Keratinocyte (primary cell): Measurements from ENCODE around the gene ARPC3. TPM values are rescaled to one million over a fixed set of nuclear protein-coding genes. Genes with fewer than 3 reads are reported as not detected.

ENCODE experiments used
- DNase-seq: peaks from one replicate; pipeline ENCODE4 v3.0.0-alpha.2; 2011; ENCODE audit warnings: low read depth, missing footprints, low spot score
- FAIRE-seq: peaks from 2 replicates; lab custom pipeline; 2011; peaks lifted over from hg19 to GRCh38; lab: Jason Lieb, UNC
- H2AFZ ChIP-seq: 2 replicates; pipeline ENCODE4 v1.6.0; 2012; ENCODE audit warnings: low read length, control low read depth, inconsistent platforms; ENCODE audit not compliant: control insufficient read depth
- H3K27ac ChIP-seq: 2 replicates; pipeline ENCODE4 v1.5.1; 2011; ENCODE audit warnings: low read length; ENCODE audit not compliant: control insufficient read depth, insufficient read depth
- H3K27me3 ChIP-seq: 3 replicates; pipeline ENCODE4 v1.6.0; 2011; ENCODE audit warnings: low read length; ENCODE audit not compliant: control insufficient read depth, insufficient read depth; ENCODE audit errors: extremely low read depth
- H3K36me3 ChIP-seq, 2 experiments: 2 replicates in 1 of 2; 3 replicates in 1 of 2; pipeline ENCODE4 v1.5.1; 2011; ENCODE audit warnings: low read length in 2 of 2, mild to moderate bottlenecking in 1 of 2; ENCODE audit not compliant: control insufficient read depth in 2 of 2, insufficient read depth in 2 of 2; ENCODE audit errors: extremely low read depth in 1 of 2
- H3K4me1 ChIP-seq: 3 replicates; pipeline ENCODE4 v1.5.1; 2011; ENCODE audit warnings: low read length; ENCODE audit not compliant: control insufficient read depth, insufficient read depth; ENCODE audit errors: extremely low read depth
- H3K4me2 ChIP-seq: 3 replicates; pipeline ENCODE4 v1.6.0; 2011; ENCODE audit warnings: low read depth, low read length; ENCODE audit not compliant: control insufficient read depth, insufficient read depth; ENCODE audit errors: extremely low read depth
- H3K4me3 ChIP-seq, 3 experiments: fragments of 200-600 bp in 1 of 3; sonication (generic) in 1 of 3; 2 replicates in 2 of 3; 3 replicates in 1 of 3; pipeline ENCODE4 v1.5.1; 2011 to 2016; ENCODE audit warnings: low read length in 3 of 3, mild to moderate bottlenecking in 3 of 3, control low read depth in 2 of 3, inconsistent platforms in 1 of 3, low read depth in 1 of 3, mixed read lengths in 1 of 3, mixed run types in 1 of 3, moderate library complexity in 1 of 3; ENCODE audit not compliant: control insufficient read depth in 2 of 3, insufficient read depth in 2 of 3; ENCODE audit errors: extremely low read depth in 1 of 3
- H3K79me2 ChIP-seq: 2 replicates; pipeline ENCODE4 v1.6.0; 2012; ENCODE audit warnings: low read length; ENCODE audit not compliant: control insufficient read depth, insufficient read depth
- H3K9ac ChIP-seq: 3 replicates; pipeline ENCODE4 v1.6.0; 2011; ENCODE audit warnings: low read length; ENCODE audit not compliant: control insufficient read depth, insufficient read depth; ENCODE audit errors: extremely low read depth
- H3K9me1 ChIP-seq: 3 replicates; pipeline ENCODE4 v1.6.0; 2011; ENCODE audit warnings: low read length; ENCODE audit not compliant: control insufficient read depth, insufficient read depth; ENCODE audit errors: extremely low read depth
- H3K9me3 ChIP-seq: 2 replicates; pipeline ENCODE4 v1.5.1; 2012; ENCODE audit warnings: low read depth, low read length; ENCODE audit not compliant: control insufficient read depth
- H4K20me1 ChIP-seq: 3 replicates; pipeline ENCODE4 v1.6.0; 2011; ENCODE audit warnings: low read length; ENCODE audit not compliant: control insufficient read depth, insufficient read depth; ENCODE audit errors: extremely low read depth
- EZH2 ChIP-seq: IDR thresholded peaks from one replicate; pipeline ENCODE4 v1.6.1; 2012; ENCODE audit warnings: inconsistent platforms, mild to moderate bottlenecking, low read length, moderate library complexity
- dilution Hi-C: fragments of 300-500 bp; cut with MboI; formaldehyde crosslinking; loops from one replicate; pipeline ENCODE4 v1.7.0; 2020; ENCODE audit warnings: low sequenced_read_pairs; ENCODE audit not compliant: extremely low pct_ligation_motif_present
- polyA minus RNA-seq, 3 experiments: library from RNA; depleted of rRNA, polyadenylated mRNA; stranded (reverse); fragments of >200 nt; gene quantifications; 1 replicate in 1 of 3; 2 replicates in 1 of 3; 3 replicates in 1 of 3; pipeline ENCODE4 v1.2.3, GENCODE V29; 2011
- polyA plus RNA-seq, 5 experiments: library from polyadenylated mRNA; depleted of rRNA in 3 of 5; stranded (reverse) in 3 of 5; stranded (forward) in 1 of 5; unstranded in 1 of 5; fragments of >200 nt; gene quantifications; 1 replicate in 1 of 5; 2 replicates in 3 of 5; 3 replicates in 1 of 5; pipeline versions ENCODE4 v1.2.1 to v1.2.3, GENCODE V29; 2011 to 2012; ENCODE audit warnings: missing spikeins in 2 of 5, low read depth in 1 of 5, low replicate concordance in 1 of 5
- TF ChIP-seq, protein P1 (sequence below), 3 experiments: IDR thresholded peaks in 1 of 3; conservative IDR thresholded peaks in 1 of 3; optimal IDR thresholded peaks in 1 of 3; 2 replicates in 2 of 3; 3 replicates in 1 of 3; pipeline versions ENCODE3 to v1.5.1; 2011; ENCODE audit warnings: low read length in 3 of 3, mild to moderate bottlenecking in 3 of 3, moderate library complexity in 2 of 3, control low read depth in 1 of 3, inconsistent platforms in 1 of 3; ENCODE audit not compliant: insufficient read depth in 2 of 3; ENCODE audit errors: extremely low read depth in 1 of 3

ARPC3 gene
- 90.0 to 139 TPM (median 106 TPM) in 3 replicates for polyA plus RNA-seq
- polyA plus RNA-seq (2011; ENCODE audit: low read depth) = 139 TPM
- polyA plus RNA-seq (2011; cell fraction: cytosol; rRNA removed) = 176 and 184 TPM in 2 replicates
- polyA plus RNA-seq (2011; cell fraction: nucleus; rRNA removed) = 79.5 and 87.5 TPM in 2 replicates
- 296 and 415 TPM in 2 replicates for polyA plus RNA-seq (2012; ENCODE audit: low replicate concordance)
- 23.5 to 45.1 TPM (median 26.6 TPM) in 3 replicates for polyA minus RNA-seq
- polyA minus RNA-seq (2011; cell fraction: cytosol; rRNA and poly(A)+ RNA removed) = 110 TPM
- polyA minus RNA-seq (2011; cell fraction: nucleus; rRNA and poly(A)+ RNA removed) = 14.6 and 35.7 TPM in 2 replicates

DNA sequence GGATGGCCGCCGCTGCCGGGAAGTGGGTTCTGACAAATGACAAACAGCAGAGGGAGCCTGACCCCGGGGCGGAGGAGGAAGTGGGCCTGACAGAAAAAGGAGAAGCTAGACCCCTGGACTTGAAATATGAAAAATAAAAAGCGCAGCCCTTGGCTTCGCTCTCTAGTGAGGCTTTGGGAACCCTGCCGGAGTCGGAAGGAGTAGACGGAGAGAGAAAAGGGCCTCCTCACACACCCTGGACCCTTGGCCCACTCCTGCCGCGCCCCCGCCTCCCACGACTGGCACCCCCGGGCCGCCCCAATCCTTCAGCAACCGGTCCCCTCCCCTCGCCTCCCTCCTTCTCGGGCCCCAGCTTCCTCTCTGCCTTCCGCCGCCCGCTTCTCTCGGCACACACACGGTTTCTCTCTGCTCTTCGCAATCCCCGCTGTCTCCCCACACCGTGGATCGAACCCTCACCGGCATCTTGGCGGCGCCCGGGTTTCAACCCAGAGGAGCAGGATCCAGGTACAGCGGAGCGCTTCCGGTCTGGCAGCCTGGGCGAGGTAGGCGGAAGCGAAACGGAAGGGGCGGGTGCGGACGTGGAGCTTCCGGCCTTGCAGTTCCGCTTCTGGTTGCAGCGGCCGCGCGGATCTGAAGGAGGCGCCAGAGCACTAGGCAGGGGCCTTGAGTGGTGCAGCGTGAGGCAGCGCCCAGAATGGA lies at the start of gene ARPC3:
TSS of gene ARPC3 (minus strand) at position 539 of the 699 bp plus-strand sequence. CDS start at position 462, 77 bp downstream.
- Histone ChIP-seq H3K9me3 (no peaks in the 10 kb centered on the region), H3K27me3 (no peaks in the 10 kb centered on the region), H3K9ac (peak within 1 kb of the TSS; percentile 92), H3K4me3 (peak within 1 kb of the TSS; percentile 89 to 99 (median 97)), H3K4me2 (peak within 1 kb of the TSS; percentile 86), H3K79me2 (peaks cover 45% of the 10 kb centered on the region), H4K20me1 (no peaks in the 10 kb centered on the region), H2AFZ (peak within 1 kb of the TSS; percentile 86), H3K9me1 (no peaks in the 10 kb centered on the region), H3K27ac (peak within 1 kb of the TSS; percentile 82), H3K4me1 (peaks cover 3% of the 10 kb centered on the region), H3K36me3 (peaks cover 12 to 14% of the 10 kb centered on the region in 2 experiments)
- FAIRE-seq (peak; percentile 43), DNase-seq (peak; percentile 71)
- TF ChIP-seq, protein P1, sequence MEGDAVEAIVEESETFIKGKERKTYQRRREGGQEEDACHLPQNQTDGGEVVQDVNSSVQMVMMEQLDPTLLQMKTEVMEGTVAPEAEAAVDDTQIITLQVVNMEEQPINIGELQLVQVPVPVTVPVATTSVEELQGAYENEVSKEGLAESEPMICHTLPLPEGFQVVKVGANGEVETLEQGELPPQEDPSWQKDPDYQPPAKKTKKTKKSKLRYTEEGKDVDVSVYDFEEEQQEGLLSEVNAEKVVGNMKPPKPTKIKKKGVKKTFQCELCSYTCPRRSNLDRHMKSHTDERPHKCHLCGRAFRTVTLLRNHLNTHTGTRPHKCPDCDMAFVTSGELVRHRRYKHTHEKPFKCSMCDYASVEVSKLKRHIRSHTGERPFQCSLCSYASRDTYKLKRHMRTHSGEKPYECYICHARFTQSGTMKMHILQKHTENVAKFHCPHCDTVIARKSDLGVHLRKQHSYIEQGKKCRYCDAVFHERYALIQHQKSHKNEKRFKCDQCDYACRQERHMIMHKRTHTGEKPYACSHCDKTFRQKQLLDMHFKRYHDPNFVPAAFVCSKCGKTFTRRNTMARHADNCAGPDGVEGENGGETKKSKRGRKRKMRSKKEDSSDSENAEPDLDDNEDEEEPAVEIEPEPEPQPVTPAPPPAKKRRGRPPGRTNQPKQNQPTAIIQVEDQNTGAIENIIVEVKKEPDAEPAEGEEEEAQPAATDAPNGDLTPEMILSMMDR (optimal IDR thresholded peaks at IDR 0.05 in 1 of 3, IDR thresholded peaks at IDR 0.05 in 1 of 3, conservative IDR thresholded peaks at IDR 0.05 in 1 of 3; ENCODE audit: extremely low read depth in 1 of 3, insufficient read depth in 2 of 3, low read length in 3 of 3) = peak; percentile 91 to 94 (median 92)
- TF ChIP-seq EZH2 = no peak
- dilution Hi-C loops = no loop called here

DNA sequence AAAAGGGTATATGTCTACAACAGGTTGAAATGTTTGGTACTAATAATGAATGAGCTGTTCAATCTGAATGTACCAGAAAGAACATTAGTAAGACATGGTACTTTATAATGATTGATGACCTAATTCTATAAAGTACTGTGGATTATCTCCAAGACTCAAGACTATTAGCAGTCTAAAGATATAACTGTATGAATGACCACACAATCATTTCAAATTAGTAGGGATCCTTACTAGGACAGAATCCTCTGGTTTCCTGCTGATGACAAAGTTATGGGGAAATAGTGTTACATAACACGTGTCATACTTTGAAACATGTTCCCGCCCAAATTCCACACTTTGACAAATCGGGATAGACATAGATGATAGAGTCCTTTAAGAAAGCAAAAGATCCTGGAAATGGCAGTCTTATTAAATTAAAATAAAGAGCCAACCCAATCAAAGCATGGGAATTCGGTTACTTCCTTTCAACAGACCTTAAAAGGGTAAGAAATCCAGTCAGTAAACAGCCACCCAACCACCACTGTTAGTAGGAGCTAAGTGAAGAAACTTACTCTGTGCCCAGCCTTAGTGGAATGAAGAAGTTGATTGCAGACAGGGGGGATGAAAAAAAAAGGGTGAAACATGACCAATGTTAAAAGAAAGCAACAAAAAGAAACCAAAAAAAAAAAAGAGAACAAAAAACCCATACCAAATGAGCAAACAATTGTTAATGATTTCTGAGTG lies 49.0 kb upstream of the ARPC3 start:
- DNase-seq (no peak), FAIRE-seq (no peak)
- no peak overlapping the region for H3K9ac ChIP-seq
- peaks cover 20% of the 10 kb centered on the region for H3K4me1 ChIP-seq
- H3K9me1 ChIP-seq = no peaks in the 10 kb centered on the region
- H3K27ac ChIP-seq = no peak overlapping the region
- H3K4me3 ChIP-seq = no peak overlapping the region
- H4K20me1 ChIP-seq = no peaks in the 10 kb centered on the region
- no peaks in the 10 kb centered on the region for H3K27me3 ChIP-seq
- no peaks in the 10 kb centered on the region for H3K9me3 ChIP-seq
- peak overlapping the region; percentile 9 for H3K4me2 ChIP-seq
- dilution Hi-C loops = no loop called here
- TF ChIP-seq, protein P1 (optimal IDR thresholded peaks at IDR 0.05 in 1 of 3, IDR thresholded peaks at IDR 0.05 in 1 of 3, conservative IDR thresholded peaks at IDR 0.05 in 1 of 3; ENCODE audit: extremely low read depth in 1 of 3, insufficient read depth in 2 of 3, low read length in 3 of 3) = no peak
- TF ChIP-seq EZH2 = no peak
- peaks cover 3 to 9% of the 10 kb centered on the region in 2 experiments for H3K36me3 ChIP-seq
- peaks cover 52% of the 10 kb centered on the region for H3K79me2 ChIP-seq
- no peak overlapping the region for H2AFZ ChIP-seq
